WERI-Rb-1 (cell line): ENCODE data around the gene NSL1.

ENCODE experiments used
- DNase-seq: peaks from one replicate; pipeline ENCODE4 v3.0.0-alpha.2; 2020
- H3K27ac ChIP-seq: fragments of 250-450 bp; sonication (Bioruptor Pico); 2 replicates; pipeline ENCODE4 v1.5.1; 2020; ENCODE audit warnings: mild to moderate bottlenecking, moderate library complexity
- H3K27me3 ChIP-seq: fragments of 250-450 bp; sonication (Bioruptor Pico); 2 replicates; pipeline ENCODE4 v1.5.1; 2021; ENCODE audit warnings: mild to moderate bottlenecking, low read depth, moderate library complexity; ENCODE audit not compliant: insufficient read depth, severe bottlenecking
- H3K36me3 ChIP-seq: fragments of 250-450 bp; sonication (Bioruptor Pico); 2 replicates; pipeline ENCODE4 v1.5.1; 2020; ENCODE audit warnings: mild to moderate bottlenecking, moderate library complexity
- H3K4me3 ChIP-seq: 2 replicates; pipeline ENCODE4 v1.5.1; 2011; ENCODE audit warnings: low read depth, mild to moderate bottlenecking, control low read depth, low read length
- H3K9me3 ChIP-seq: fragments of 250-450 bp; sonication (Bioruptor Pico); 2 replicates; pipeline ENCODE4 v1.5.1; 2021; ENCODE audit warnings: mild to moderate bottlenecking, moderate library complexity; ENCODE audit not compliant: severe bottlenecking
- TF ChIP-seq, protein P1 (sequence below): IDR thresholded peaks from 2 replicates; pipeline ENCODE4 v1.5.1; 2011; ENCODE audit warnings: low read depth, mild to moderate bottlenecking, control low read depth, inconsistent platforms, low read length

Gene NSL1

DNA sequence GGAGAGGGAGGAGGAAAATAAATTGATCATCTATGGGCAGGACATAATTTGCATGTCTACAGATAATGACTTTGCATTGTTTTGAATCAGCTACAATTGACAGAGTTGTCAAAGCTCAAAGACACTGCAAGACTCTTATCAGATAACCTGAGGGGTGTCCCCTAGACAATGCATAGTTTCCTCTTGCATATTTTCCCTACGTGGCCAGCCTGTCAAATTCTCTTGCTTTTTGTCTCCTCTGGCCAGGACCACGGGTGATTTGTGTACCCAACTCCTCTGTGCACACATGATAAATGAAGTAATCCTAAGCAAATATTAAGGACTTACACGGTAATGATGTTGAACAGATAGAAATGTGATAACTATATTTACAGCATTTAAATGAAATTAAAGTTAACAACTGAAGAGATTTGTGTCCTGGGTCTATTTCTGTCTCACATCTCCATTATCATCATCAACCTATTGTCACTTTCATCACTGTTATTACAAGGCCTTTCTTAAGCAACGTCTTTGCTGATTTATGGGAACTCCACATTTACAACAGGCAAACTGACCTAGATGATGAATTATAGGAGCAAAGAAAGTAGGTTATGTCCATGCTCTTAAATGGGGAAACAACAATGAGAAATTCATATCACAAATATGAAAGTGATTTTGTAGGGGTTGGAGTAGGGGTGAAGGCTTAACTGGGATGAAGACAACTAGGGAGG lies 110.7 kb downstream of the NSL1 start:
- Histone ChIP-seq H3K27me3 (no peaks in the 10 kb centered on the region), H3K9me3 (no peaks in the 10 kb centered on the region), H3K36me3 (no peaks in the 10 kb centered on the region), H3K27ac (no peak overlapping the region), H3K4me3 (no peak overlapping the region)
- TF ChIP-seq, protein P1, sequence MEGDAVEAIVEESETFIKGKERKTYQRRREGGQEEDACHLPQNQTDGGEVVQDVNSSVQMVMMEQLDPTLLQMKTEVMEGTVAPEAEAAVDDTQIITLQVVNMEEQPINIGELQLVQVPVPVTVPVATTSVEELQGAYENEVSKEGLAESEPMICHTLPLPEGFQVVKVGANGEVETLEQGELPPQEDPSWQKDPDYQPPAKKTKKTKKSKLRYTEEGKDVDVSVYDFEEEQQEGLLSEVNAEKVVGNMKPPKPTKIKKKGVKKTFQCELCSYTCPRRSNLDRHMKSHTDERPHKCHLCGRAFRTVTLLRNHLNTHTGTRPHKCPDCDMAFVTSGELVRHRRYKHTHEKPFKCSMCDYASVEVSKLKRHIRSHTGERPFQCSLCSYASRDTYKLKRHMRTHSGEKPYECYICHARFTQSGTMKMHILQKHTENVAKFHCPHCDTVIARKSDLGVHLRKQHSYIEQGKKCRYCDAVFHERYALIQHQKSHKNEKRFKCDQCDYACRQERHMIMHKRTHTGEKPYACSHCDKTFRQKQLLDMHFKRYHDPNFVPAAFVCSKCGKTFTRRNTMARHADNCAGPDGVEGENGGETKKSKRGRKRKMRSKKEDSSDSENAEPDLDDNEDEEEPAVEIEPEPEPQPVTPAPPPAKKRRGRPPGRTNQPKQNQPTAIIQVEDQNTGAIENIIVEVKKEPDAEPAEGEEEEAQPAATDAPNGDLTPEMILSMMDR, result no peak
- no peak for DNase-seq

DNA sequence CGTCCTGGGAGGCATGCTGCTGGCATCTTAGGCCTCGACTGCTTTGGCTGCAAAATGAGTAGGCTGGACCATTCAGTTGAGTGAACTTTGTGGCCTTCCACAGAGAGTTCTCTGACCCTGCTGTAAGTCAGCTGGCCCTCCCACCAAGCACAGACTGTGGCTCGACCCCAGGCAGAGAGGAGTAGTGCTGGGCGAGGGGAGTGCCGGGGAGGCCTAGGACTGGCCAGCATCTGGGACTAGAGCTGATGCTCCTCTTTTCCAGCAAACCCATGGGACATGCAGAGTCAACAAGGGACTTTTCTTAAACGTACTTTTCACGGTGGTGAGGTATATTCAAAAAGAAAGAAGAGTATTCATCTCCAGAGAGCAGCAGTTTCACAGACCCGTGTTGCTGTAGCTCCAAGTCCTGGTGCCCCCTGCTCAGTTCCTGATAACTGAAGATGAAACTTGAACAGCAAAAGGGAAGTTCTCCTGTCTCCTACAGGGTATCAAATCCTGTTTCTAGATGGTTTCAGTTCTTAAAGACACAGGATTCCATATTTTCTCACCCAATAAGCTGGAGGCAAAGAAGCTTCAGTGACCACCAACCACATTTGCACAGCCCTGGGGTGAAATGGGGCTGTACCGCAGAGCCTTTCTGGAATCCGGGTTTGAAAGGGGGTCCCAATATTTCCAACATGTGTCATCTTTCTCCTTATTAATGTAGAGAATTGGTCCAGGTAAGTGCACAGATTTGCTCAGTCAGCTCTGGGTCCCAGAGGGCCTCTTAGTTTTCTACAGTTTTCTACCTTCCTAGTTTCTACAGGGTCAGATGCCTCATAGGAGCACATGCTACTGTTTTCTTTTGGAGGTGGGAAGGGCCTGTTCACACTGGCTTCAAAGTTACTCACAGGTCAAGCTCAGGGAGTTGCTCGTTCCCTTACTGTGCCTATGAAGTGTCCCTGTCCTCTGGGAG lies 112.8 kb downstream of the NSL1 start:
- H3K27ac ChIP-seq, result peak overlapping the region; percentile 44; the same call in 1 of the 2 replicates
- H3K36me3 ChIP-seq, result no peaks in the 10 kb centered on the region
- H3K9me3 ChIP-seq, result no peaks in the 10 kb centered on the region
- TF ChIP-seq, protein P1, result no peak
- no peaks in the 10 kb centered on the region for H3K27me3 ChIP-seq
- no peak for DNase-seq
- H3K4me3 ChIP-seq, result no peak overlapping the region

DNA sequence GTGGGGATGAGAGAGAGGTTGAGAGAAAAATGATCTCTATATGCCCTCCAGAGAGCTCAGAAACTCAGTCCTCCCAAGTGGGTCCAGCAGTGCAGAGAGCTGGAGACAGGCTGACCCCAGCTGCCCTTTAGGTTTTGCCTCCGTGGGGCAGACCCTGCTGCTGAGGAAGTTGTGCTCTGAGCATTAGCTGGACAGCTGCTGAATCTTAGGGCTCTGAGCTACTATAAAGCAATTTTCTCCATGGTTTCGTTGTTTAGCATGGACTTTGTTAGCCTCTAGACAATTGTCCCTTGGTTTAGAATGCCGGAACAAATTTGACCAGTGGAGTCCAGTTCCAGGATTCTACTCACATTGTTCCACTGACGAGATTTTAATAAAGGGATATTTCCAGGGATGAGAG lies 114.0 kb downstream of the NSL1 start:
- H3K9me3 ChIP-seq, result no peaks in the 10 kb centered on the region
- no peaks in the 10 kb centered on the region for H3K27me3 ChIP-seq
- H3K4me3 ChIP-seq, result no peak overlapping the region
- TF ChIP-seq, protein P1, result no peak
- peak; percentile 46 for DNase-seq
- H3K27ac ChIP-seq, result peak overlapping the region; percentile 44
- H3K36me3 ChIP-seq, result no peaks in the 10 kb centered on the region

DNA sequence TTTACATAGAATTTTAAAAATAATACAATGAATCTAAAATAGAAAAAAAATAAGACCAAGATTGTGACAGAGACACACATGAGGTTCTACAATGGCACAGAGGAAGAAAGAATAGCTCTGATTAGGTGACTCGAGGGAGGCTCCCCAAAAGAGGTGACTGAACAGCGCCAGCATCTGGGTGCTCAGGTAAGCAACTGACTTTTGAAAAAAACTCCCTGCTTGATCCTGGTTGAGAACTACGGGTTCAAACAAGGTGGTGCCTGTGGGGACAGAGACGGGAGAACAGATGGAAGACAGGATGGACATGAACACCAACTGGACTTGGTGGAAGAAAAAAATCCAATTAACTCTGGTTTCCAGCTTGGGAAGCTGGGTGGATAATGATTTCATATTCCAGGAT lies 114.4 kb downstream of the NSL1 start:
- peak; percentile 68 for DNase-seq
- no peaks in the 10 kb centered on the region for H3K27me3 ChIP-seq
- peak overlapping the region; percentile 44 for H3K27ac ChIP-seq
- H3K36me3 ChIP-seq, result no peaks in the 10 kb centered on the region
- TF ChIP-seq, protein P1, result 0 out of 2 replicates have a peak, but pooled peaks have one; percentile 9
- H3K9me3 ChIP-seq, result no peaks in the 10 kb centered on the region
- H3K4me3 ChIP-seq, result no peak overlapping the region
